HepG2 (cell line): ENCODE results near the gene ZBTB2. TPM values are rescaled to one million over a fixed set of nuclear protein-coding genes. Genes with fewer than 3 reads are reported as not detected.

Experiments used
- CENPX ChIP-seq: sonication (generic); formaldehyde crosslinking; IDR thresholded peaks from 2 replicates; pipeline ENCODE4 v1.9.0; 2021; ENCODE audit warnings: mild to moderate bottlenecking, missing genetic modification reagents, moderate library complexity
- DPF2 ChIP-seq: sonication (generic); formaldehyde crosslinking; IDR thresholded peaks from 2 replicates; pipeline ENCODE4 v1.4.0; 2020; ENCODE audit warnings: mild to moderate bottlenecking, low read depth, missing genetic modification reagents, borderline replicate concordance
- SMAD9 ChIP-seq: sonication (generic); formaldehyde crosslinking; IDR thresholded peaks from 2 replicates; pipeline ENCODE4 v1.5.1; 2020; ENCODE audit warnings: mild to moderate bottlenecking, missing genetic modification reagents
- SP2 ChIP-seq: sonication (generic); formaldehyde crosslinking; IDR thresholded peaks from 2 replicates; pipeline ENCODE4 v1.5.1; 2020; ENCODE audit warnings: mild to moderate bottlenecking, missing genetic modification reagents
- TFDP1 ChIP-seq: IDR thresholded peaks from 2 replicates; pipeline ENCODE4 v1.6.1; 2016; ENCODE audit warnings: missing compliant biosample characterization, missing genetic modification reagents, borderline replicate concordance
- TSC22D2 ChIP-seq: sonication (generic); formaldehyde crosslinking; IDR thresholded peaks from 2 replicates; pipeline ENCODE4 v1.5.1; 2020; ENCODE audit warnings: missing genetic modification reagents, mild to moderate bottlenecking, borderline replicate concordance
- ZNF564 ChIP-seq: sonication (generic); formaldehyde crosslinking; IDR thresholded peaks from 2 replicates; pipeline ENCODE4 v1.8.1; 2023; ENCODE audit warnings: mild to moderate bottlenecking, missing genetic modification reagents
- ZNF660 ChIP-seq: sonication (generic); formaldehyde crosslinking; IDR thresholded peaks from 2 replicates; pipeline ENCODE4 v1.5.1; 2020; ENCODE audit warnings: mild to moderate bottlenecking, low read depth, missing genetic modification reagents, borderline replicate concordance
- ZSCAN5A ChIP-seq: sonication (generic); formaldehyde crosslinking; IDR thresholded peaks from 2 replicates; pipeline ENCODE4 v1.8.0; 2022; ENCODE audit warnings: mild to moderate bottlenecking, missing genetic modification reagents, borderline replicate concordance
- polyA plus RNA-seq, 8 experiments: library from polyadenylated mRNA; depleted of rRNA in 3 of 8; stranded (reverse) in 7 of 8; unstranded in 1 of 8; fragments of >200 nt; fragmentation: Illumina TruSeq in 4 of 8; extraction: Trizol in 4 of 8; gene quantifications; 2 replicates each; pipeline versions ENCODE4 v1.2.1 to v1.2.3, GENCODE V29; 2011 to 2016; ENCODE audit warnings: low read depth in 4 of 8, missing spikeins in 1 of 8, mixed read lengths in 1 of 8; ENCODE audit not compliant: insufficient read depth in 1 of 8
- total RNA-seq, 5 experiments: library from RNA; depleted of rRNA; stranded (reverse); fragments of >200 nt; fragmentation: Illumina TruSeq; extraction: Trizol; gene quantifications; 2 replicates each; pipeline ENCODE4 v1.2.3, GENCODE V29; 2016; ENCODE audit warnings: low read depth in 1 of 5
- TF ChIP-seq, protein P1 (sequence below): sonication (generic); formaldehyde crosslinking; IDR thresholded peaks from 2 replicates; pipeline ENCODE4 v1.4.0; 2020; ENCODE audit warnings: missing genetic modification reagents, mild to moderate bottlenecking, borderline replicate concordance
- TF ChIP-seq, protein P2 (sequence below): IDR thresholded peaks from 2 replicates; pipeline ENCODE4 v1.6.1; 2016; ENCODE audit warnings: low read depth

ZBTB2 gene
- total and polyA plus RNA-seq, 2 of the 13 experiments (the other 11 are each of a cell fraction or from before 2014, with no cell fraction given) = 15.4 to 22.8 TPM

DNA sequence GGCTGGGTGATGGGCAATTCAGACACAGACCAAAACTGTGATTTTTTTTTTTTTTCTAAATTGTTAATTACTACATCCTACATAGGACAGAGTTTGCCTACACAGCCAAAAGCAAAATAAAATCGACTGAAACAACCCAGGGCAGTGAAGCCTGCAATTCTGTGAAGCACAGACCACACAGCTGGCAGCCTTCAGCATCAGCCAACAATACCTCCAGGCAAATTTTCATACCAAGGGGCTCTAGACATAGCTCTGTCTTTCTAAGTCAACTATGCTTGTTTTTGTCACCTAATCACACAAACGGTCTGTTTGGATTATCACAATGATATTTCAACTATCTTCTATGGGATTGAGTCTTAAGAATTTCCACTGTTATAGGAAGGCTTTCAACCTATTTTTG is 43.0 kb upstream of the ZBTB2 start (continued):
- no peak for TF ChIP-seq ZSCAN5A (CRISPR knock-in tag)
- TF ChIP-seq DPF2 = no peak
- TF ChIP-seq CENPX = no peak
- no peak for TF ChIP-seq SMAD9
- TF ChIP-seq, protein P1, sequence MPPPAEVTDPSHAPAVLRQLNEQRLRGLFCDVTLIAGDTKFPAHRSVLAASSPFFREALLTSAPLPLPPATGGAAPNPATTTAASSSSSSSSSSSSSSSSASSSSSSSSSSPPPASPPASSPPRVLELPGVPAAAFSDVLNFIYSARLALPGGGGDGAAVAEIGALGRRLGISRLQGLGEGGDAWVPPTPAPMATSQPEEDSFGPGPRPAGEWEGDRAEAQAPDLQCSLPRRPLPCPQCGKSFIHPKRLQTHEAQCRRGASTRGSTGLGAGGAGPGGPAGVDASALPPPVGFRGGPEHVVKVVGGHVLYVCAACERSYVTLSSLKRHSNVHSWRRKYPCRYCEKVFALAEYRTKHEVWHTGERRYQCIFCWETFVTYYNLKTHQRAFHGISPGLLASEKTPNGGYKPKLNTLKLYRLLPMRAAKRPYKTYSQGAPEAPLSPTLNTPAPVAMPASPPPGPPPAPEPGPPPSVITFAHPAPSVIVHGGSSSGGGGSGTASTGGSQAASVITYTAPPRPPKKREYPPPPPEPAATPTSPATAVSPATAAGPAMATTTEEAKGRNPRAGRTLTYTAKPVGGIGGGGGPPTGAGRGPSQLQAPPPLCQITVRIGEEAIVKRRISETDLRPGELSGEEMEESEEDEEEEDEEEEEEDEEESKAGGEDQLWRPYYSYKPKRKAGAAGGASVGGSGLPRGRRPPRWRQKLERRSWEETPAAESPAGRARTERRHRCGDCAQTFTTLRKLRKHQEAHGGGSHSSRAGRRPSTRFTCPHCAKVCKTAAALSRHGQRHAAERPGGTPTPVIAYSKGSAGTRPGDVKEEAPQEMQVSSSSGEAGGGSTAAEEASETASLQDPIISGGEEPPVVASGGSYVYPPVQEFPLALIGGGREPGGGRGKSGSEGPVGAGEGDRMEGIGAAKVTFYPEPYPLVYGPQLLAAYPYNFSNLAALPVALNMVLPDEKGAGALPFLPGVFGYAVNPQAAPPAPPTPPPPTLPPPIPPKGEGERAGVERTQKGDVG (CRISPR knock-in tag) = no peak
- no peak for TF ChIP-seq TSC22D2 (CRISPR knock-in tag)
- TF ChIP-seq SP2 (CRISPR knock-in tag) = no peak
- TF ChIP-seq ZNF660 = no peak
- TF ChIP-seq ZNF564 (CRISPR knock-in tag) = no peak
- TF ChIP-seq, protein P2, sequence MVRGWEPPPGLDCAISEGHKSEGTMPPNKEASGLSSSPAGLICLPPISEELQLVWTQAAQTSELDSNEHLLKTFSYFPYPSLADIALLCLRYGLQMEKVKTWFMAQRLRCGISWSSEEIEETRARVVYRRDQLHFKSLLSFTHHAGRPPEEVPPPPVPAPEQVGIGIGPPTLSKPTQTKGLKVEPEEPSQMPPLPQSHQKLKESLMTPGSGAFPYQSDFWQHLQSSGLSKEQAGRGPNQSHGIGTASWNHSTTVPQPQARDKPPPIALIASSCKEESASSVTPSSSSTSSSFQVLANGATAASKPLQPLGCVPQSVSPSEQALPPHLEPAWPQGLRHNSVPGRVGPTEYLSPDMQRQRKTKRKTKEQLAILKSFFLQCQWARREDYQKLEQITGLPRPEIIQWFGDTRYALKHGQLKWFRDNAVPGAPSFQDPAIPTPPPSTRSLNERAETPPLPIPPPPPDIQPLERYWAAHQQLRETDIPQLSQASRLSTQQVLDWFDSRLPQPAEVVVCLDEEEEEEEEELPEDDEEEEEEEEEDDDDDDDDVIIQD = no peak
- TF ChIP-seq TFDP1 (CRISPR knock-in tag) = no peak
